Gastroesophageal sphincter (tissue), 4 donors: ENCODE measurements around the gene SLC9A3. TPM values are rescaled to one million over a fixed set of nuclear protein-coding genes. Genes with fewer than 3 reads are reported as not detected.

ENCODE experiments used
- ATAC-seq: fragments of 150-250 bp; one replicate; pipeline ENCODE4 v1.9.1; 2016; ENCODE audit warnings: mild to moderate bottlenecking, moderate library complexity
- H3K27ac ChIP-seq, 4 donors: fragments of 200-600 bp; sonication (generic) in 3 of 4; 1 replicate in 3 of 4; 2 replicates in 1 of 4; pipeline ENCODE4 v1.5.1; 2016 to 2019
- H3K27me3 ChIP-seq: fragments of 200-600 bp; sonication (generic); one replicate; pipeline ENCODE4 v1.5.1; 2019
- H3K36me3 ChIP-seq, 2 donors: fragments of 200-600 bp; sonication (generic); one replicate each; pipeline ENCODE4 v1.5.1; 2019; ENCODE audit warnings: control low read depth in 1 of 2
- H3K4me1 ChIP-seq, 3 donors: fragments of 200-600 bp; sonication (generic); 1 replicate in 2 of 3; 2 replicates in 1 of 3; pipeline ENCODE4 v1.5.1; 2016 to 2019; ENCODE audit warnings: control low read depth in 2 of 3
- H3K4me3 ChIP-seq, 2 donors: fragments of 200-600 bp; sonication (generic); one replicate each; pipeline ENCODE4 v1.5.1; 2019; ENCODE audit warnings: mild to moderate bottlenecking in 1 of 2, moderate library complexity in 1 of 2
- H3K9me3 ChIP-seq, 3 donors: fragments of 200-600 bp; sonication (generic); one replicate each; pipeline ENCODE4 v1.5.1; 2017 to 2019; ENCODE audit warnings: control low read depth in 2 of 3
- EP300 ChIP-seq: sonication (generic); formaldehyde crosslinking; IDR thresholded peaks from one replicate; pipeline ENCODE4 v1.6.1; 2017; ENCODE audit warnings: antibody characterized with exemption, mild to moderate bottlenecking
- POLR2A ChIP-seq, 2 donors: fragments of 450-650 bp; IDR thresholded peaks; one replicate each; pipeline ENCODE4 v1.6.1; 2017; ENCODE audit warnings: antibody characterized with exemption in 2 of 2, mild to moderate bottlenecking in 2 of 2, moderate library complexity in 1 of 2
- POLR2AphosphoS5 ChIP-seq: sonication (generic); formaldehyde crosslinking; IDR thresholded peaks from one replicate; pipeline ENCODE4 v1.6.1; 2017; ENCODE audit warnings: antibody characterized with exemption
- WGBS, 2 donors: methylation state at CpG; one replicate each; pipeline ENCODE4 v1.1.5; 2018; ENCODE audit warnings: low coverage in 1 of 2; 5-methylcytosine and 5-hydroxymethylcytosine counted together
- total RNA-seq, 4 donors: library from RNA; depleted of rRNA; stranded (reverse); fragments of >200 nt; gene quantifications; one replicate each; pipeline ENCODE4 v1.1.0, GENCODE V29; 2016
- TF ChIP-seq, protein P1 (sequence below), 4 experiments: fragments of 200-600 bp in 2 of 4; fragments of 450-650 bp in 2 of 4; sonication (generic) in 1 of 4; IDR thresholded peaks; one replicate each; pipeline ENCODE4 v1.5.1; 2017 to 2019; ENCODE audit warnings: antibody characterized with exemption in 4 of 4, mild to moderate bottlenecking in 2 of 4, moderate library complexity in 2 of 4

Gene SLC9A3
- total RNA-seq, 4 donors from 2014 or later, result 2.6 to 3.9 (median 2.8) TPM

DNA sequence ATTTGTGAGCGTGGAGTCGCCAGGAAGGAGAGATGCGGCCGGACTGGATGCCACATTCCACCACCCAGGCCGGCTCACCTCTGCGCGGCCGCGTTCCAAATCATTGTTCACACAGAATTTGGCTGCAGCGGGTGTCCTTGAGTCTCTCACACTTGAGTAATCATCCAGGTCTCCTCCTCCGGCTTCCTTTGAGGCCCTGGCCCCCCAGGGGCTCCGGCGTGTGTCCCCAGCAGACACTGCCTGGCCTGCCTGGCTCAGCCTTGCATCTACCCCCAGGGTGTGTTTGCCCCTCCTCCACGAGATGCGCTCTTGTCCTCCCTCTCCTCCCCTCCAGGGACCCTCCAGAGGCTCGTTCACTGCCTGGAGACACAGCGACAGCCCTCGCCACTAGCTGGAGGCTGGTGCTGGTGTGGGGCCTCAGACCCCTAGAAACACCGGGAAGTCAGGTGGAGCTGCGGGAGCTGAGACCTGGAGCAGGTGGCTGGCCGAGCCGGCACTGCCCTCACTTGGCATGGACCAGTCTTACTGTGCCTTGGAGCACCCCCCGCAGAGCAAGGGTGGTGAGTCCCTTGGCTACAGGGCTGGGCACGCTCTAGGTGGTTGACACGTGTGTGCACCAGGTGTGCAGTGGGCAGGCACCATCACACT lies 7.0 kb upstream of the SLC9A3 start:
- Histone ChIP-seq H3K4me1 (peaks cover 0 to 15% (median 0%) of the 10 kb centered on the region in 3 donors), H3K4me3 (no peak overlapping the region), H3K9me3 (no peaks in the 10 kb centered on the region), H3K27me3 (peaks cover 100% of the 10 kb centered on the region), H3K36me3 (no peaks in the 10 kb centered on the region), H3K27ac (no peak overlapping the region)
- no peak for ATAC-seq
- 74% methylated on average over 12 of the region's 25 CpGs; no CpG with 5 or more reads in 1 of the 2 donors for WGBS, 2 donors
- TF ChIP-seq, protein P1, sequence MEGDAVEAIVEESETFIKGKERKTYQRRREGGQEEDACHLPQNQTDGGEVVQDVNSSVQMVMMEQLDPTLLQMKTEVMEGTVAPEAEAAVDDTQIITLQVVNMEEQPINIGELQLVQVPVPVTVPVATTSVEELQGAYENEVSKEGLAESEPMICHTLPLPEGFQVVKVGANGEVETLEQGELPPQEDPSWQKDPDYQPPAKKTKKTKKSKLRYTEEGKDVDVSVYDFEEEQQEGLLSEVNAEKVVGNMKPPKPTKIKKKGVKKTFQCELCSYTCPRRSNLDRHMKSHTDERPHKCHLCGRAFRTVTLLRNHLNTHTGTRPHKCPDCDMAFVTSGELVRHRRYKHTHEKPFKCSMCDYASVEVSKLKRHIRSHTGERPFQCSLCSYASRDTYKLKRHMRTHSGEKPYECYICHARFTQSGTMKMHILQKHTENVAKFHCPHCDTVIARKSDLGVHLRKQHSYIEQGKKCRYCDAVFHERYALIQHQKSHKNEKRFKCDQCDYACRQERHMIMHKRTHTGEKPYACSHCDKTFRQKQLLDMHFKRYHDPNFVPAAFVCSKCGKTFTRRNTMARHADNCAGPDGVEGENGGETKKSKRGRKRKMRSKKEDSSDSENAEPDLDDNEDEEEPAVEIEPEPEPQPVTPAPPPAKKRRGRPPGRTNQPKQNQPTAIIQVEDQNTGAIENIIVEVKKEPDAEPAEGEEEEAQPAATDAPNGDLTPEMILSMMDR (IDR thresholded peaks at IDR 0.05), result no peak
- TF ChIP-seq EP300 (no peak), POLR2A (IDR thresholded peaks at IDR 0.05) (no peak), POLR2AphosphoS5 (no peak)

DNA sequence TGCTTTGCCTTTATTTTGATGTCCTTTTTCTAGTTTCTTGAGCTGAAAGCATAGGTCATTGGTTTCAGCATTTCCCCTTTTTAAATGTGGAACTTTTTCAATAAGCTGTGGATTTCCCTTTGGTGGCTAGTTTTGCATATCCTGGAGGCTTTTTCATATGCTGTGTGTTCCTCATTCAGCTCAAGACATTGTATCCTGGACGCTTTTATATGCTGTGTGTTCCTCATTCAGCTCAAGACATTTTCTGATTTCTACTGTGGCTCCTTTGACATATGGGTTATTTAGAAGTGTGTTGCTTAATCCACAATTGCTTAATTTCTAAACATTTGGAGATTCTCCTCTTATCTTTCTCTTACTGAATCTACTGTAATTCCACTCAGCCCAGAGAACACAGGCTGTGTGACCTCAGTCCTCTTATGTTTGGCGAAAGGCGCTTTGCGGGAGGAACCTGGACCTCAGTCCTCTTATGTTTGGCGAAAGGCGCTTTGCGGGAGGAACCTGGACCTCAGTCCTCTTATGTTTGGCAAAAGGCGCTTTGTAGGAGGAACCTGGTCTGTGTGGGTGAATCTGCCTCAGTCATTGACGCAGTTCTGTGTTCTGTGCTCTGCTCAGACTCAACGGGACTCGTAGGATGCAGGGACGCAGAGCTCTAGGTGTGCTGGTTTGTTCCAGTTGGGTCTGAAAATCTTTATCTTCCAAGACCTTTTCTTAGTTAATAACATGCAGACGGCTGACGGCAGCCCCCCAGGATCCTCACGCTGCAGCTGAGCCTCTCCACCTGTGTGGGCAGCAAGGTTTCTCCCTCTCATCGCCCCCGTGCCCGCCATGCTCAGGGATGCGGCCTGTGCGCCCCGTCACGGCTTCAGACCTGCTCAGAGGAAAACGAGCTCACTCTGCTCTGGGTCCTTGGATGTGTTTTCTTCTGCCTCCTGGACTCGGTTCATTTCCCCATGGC lies 6.0 kb upstream of the SLC9A3 start:
- WGBS, 2 donors, result 29 to 73% methylated on average over 1 to 5 of the region's 24 CpGs
- peaks cover 0 to 15% (median 0%) of the 10 kb centered on the region in 3 donors for H3K4me1 ChIP-seq
- no peak overlapping the region for H3K4me3 ChIP-seq
- no peak overlapping the region for H3K27ac ChIP-seq
- no peak for ATAC-seq
- peaks cover 100% of the 10 kb centered on the region for H3K27me3 ChIP-seq
- no peaks in the 10 kb centered on the region for H3K36me3 ChIP-seq
- no peaks in the 10 kb centered on the region for H3K9me3 ChIP-seq
- no peak for TF ChIP-seq POLR2A (IDR thresholded peaks at IDR 0.05)
- TF ChIP-seq, protein P1 (IDR thresholded peaks at IDR 0.05), result no peak
- no peak for TF ChIP-seq EP300
- TF ChIP-seq POLR2AphosphoS5, result no peak

DNA sequence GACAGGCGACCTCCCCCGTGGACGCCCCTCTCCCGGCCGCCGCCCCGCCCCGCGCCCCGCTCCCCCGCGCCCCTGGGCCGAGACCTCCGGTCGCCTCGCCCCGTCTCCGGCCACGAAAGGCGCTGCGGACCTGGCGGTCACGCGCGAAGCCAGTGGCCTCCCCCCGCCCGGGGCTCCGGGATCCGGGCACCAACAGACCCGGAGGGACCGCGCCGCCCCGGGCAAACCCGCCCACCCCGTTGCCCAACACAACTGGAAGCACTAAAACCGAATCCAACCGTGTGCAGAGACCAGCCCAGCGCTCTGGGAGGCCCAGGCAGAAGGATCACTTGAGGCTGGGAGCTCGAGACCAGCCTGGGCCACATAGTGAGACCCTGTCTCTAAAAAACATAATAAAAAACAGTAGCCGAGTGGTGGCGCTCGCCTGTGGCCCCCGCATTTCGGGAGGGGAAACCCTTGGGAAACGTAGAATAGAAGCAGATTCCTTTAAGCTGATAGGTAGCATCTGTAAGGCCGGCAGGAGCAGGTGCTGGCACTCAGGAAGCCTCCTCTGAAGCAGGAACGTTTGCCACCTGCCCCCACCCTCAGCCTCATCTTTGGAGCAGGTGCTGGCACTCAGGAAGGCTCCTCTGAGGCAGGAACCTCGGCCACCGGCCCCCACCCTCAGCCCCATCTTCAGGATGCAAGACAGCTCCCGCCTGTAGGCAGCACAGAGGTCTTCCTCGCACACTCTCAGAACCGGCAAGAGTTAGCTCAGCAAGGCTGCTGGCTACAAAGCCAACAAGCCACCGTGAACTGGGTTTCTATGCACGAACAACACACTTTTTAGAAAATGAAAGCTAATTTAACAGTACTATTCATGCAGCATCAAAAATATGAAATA lies 4.6 kb upstream of the SLC9A3 start:
- Histone ChIP-seq H3K36me3 (no peaks in the 10 kb centered on the region), H3K9me3 (no peaks in the 10 kb centered on the region), H3K4me3 (no peak overlapping the region), H3K4me1 (peaks cover 0 to 25% (median under 1%) of the 10 kb centered on the region in 3 donors), H3K27me3 (peaks cover 100% of the 10 kb centered on the region), H3K27ac (no peak overlapping the region)
- ATAC-seq, result no peak
- TF ChIP-seq POLR2A (IDR thresholded peaks at IDR 0.05), result no peak
- 16 to 38% methylated on average over 4 to 7 of the region's 55 CpGs for WGBS, 2 donors

DNA sequence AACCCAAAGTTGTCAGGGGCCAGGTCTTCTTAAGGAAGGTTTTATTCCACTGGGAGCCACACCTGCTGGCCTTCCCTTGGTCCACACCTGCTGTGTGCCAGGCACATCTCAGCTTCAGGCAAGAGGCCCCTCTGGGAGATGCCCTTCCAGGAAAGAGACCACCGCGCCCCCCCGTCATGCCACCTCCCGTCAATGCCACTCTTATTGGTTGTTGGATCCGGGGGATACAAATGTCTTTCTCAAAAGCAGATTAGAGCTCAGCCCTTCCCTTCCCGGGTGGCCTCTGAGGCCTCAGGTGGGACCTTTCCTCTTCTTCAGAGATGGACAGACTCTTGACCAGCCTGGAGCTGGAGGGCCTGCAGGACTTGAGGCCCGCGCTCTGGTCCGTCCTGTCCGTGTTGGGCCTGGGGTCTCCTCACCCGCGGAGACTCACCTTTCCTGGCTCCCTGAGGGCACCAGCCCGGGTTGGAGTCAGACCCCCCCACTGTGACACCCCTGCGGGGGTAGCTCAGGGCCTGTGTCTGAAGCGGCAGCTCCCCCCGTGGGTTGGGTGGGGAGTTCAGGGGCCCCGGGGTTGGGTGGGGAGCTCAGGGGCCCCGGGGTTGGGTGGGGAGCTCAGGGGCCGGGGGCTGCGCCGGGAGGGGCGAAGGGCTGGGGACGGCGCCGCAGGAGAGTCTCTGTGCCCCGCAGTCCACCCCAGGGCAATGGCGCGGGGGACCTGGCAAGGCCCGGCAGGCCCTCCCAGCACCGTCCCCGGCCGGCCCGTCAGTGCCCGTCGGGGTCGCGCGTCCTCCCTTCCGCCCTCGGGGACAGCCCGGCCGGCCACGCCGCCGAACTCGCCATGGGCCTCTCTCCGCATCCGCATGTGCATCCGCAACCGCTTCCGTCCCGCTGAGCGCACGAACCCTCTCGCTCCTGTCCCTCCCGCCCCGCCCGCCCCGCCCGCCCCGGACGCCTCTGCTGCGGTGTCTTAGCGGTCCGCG lies 3.7 kb upstream of the SLC9A3 start:
- no CpG with 5 or more reads among the region's 66 CpGs for WGBS, 2 donors
- no peaks in the 10 kb centered on the region for H3K36me3 ChIP-seq
- H3K27me3 ChIP-seq, result peaks cover 100% of the 10 kb centered on the region
- H3K4me3 ChIP-seq, result no peak overlapping the region
- TF ChIP-seq, protein P1 (IDR thresholded peaks at IDR 0.05), result no peak
- no peak for TF ChIP-seq POLR2AphosphoS5
- no peak for TF ChIP-seq POLR2A (IDR thresholded peaks at IDR 0.05)
- no peak for TF ChIP-seq EP300
- H3K27ac ChIP-seq, result no peak overlapping the region
- H3K4me1 ChIP-seq, result peaks cover 0 to 35% (median 4%) of the 10 kb centered on the region in 3 donors
- no peak for ATAC-seq
- H3K9me3 ChIP-seq, result no peaks in the 10 kb centered on the region
